B cell (primary cell): ENCODE data around the gene HOXC6. TPM values are rescaled to one million over a fixed set of nuclear protein-coding genes. Genes with fewer than 3 reads are reported as not detected.

Experiments
- ATAC-seq: fragments of 200-7000 bp; cut with Tn5 transposase; one replicate; pipeline ENCODE4 v1.10.0; 2021; ENCODE audit warnings: low read depth, mild to moderate bottlenecking, moderate number of reproducible peaks, moderate library complexity
- CTCF ChIA-PET: fragments of 350-600 bp; sonication (Branson Sonifier 250); formaldehyde crosslinking; loops from one replicate; lab custom pipeline; 2021; ENCODE audit warnings: antibody characterized with exemption, inconsistent platforms; lab: Charles Lee
- POLR2A ChIA-PET: fragments of 350-600 bp; sonication (Branson Sonifier 250); formaldehyde crosslinking; loops from one replicate; lab custom pipeline; 2021; ENCODE audit warnings: antibody characterized with exemption; lab: Charles Lee
- DNase-seq: peaks from one replicate; pipeline ENCODE4 v3.0.0; 2013
- H2AFZ ChIP-seq: 2 replicates; pipeline ENCODE4 v1.6.1; 2012; ENCODE audit warnings: mild to moderate bottlenecking, low read depth, low read length; ENCODE audit not compliant: insufficient read depth, poor library complexity, severe bottlenecking
- H3K27ac ChIP-seq, 2 donors: 1 replicate in 1 of 2; 2 replicates in 1 of 2; pipeline ENCODE4 v1.5.1; 2012 to 2013; ENCODE audit warnings: low read length in 2 of 2, mild to moderate bottlenecking in 2 of 2, moderate library complexity in 1 of 2
- H3K27me3 ChIP-seq, 4 experiments: fragments of 200-600 bp in 1 of 4; sonication (generic) in 1 of 4; replicated peaks in 1 of 4; 1 replicate in 2 of 4; 2 replicates in 2 of 4; pipeline versions ENCODE4 v1.6.1 to v1.7.0; 2013 to 2016; ENCODE audit warnings: low read length in 3 of 4, mild to moderate bottlenecking in 2 of 4, mixed read lengths in 1 of 4, moderate library complexity in 1 of 4; ENCODE audit not compliant: insufficient read depth in 4 of 4, control insufficient read depth in 3 of 4; ENCODE audit errors: control extremely low read depth in 1 of 4
- H3K36me3 ChIP-seq, 2 experiments: replicated peaks in 1 of 2; 1 replicate in 1 of 2; 2 replicates in 1 of 2; pipeline versions ENCODE4 v1.6.1 to v1.7.1; 2013; ENCODE audit warnings: low read length in 1 of 2; ENCODE audit not compliant: insufficient read depth in 2 of 2, control insufficient read depth in 1 of 2; ENCODE audit errors: control extremely low read depth in 1 of 2, extremely low read depth in 1 of 2
- H3K4me1 ChIP-seq, 2 donors: fragments of 200-600 bp in 1 of 2; sonication (generic) in 1 of 2; 1 replicate in 1 of 2; 2 replicates in 1 of 2; pipeline versions ENCODE4 v1.5.1 to v1.6.1; 2013 to 2017; ENCODE audit warnings: low read length in 2 of 2; ENCODE audit not compliant: control insufficient read depth in 2 of 2, insufficient read depth in 2 of 2
- H3K4me2 ChIP-seq: replicated peaks from 2 replicates; pipeline ENCODE3; 2012; ENCODE audit warnings: mild to moderate bottlenecking, low read depth, low read length; ENCODE audit not compliant: poor library complexity, severe bottlenecking
- H3K4me3 ChIP-seq, 5 experiments: fragments of 200-600 bp in 1 of 5; sonication (generic) in 1 of 5; 1 replicate in 3 of 5; 2 replicates in 2 of 5; pipeline versions ENCODE4 v1.5.1 to v1.7.0; 2011 to 2016; ENCODE audit warnings: low read length in 4 of 5, mild to moderate bottlenecking in 4 of 5, low read depth in 2 of 5, control low read depth in 1 of 5, moderate library complexity in 1 of 5; ENCODE audit not compliant: insufficient read depth in 1 of 5; ENCODE audit errors: control extremely low read depth in 1 of 5, extremely low read depth in 1 of 5
- H3K79me2 ChIP-seq: fragments of 200-600 bp; sonication (generic); one replicate; pipeline ENCODE4 v1.6.0; 2016; ENCODE audit warnings: low read length; ENCODE audit not compliant: control insufficient read depth, insufficient read depth
- H3K9ac ChIP-seq: fragments of 200-600 bp; sonication (generic); 2 replicates; pipeline ENCODE4 v1.6.1; 2017; ENCODE audit warnings: mild to moderate bottlenecking, low read length, moderate library complexity
- H3K9me3 ChIP-seq, 3 donors: one replicate each; pipeline versions ENCODE4 v1.6.1 to v1.7.1; 2013; ENCODE audit warnings: low read length in 2 of 3; ENCODE audit not compliant: control insufficient read depth in 2 of 3, insufficient read depth in 1 of 3; ENCODE audit errors: control extremely low read depth in 1 of 3
- H4K20me1 ChIP-seq: 2 replicates; pipeline ENCODE4 v1.6.0; 2012; ENCODE audit warnings: mild to moderate bottlenecking, low read length; ENCODE audit not compliant: insufficient read depth, control insufficient read depth, poor library complexity, severe bottlenecking
- H3K27ac Mint-ChIP-seq: one replicate; pipeline ENCODE4 v1.8.0; 2021; ENCODE audit warnings: mixed read lengths
- H3K27me3 Mint-ChIP-seq: one replicate; pipeline ENCODE4 v1.8.0; 2021; ENCODE audit warnings: mixed read lengths
- H3K4me1 Mint-ChIP-seq: one replicate; pipeline ENCODE4 v1.8.0; 2021; ENCODE audit warnings: mixed read lengths
- H3K4me3 Mint-ChIP-seq: one replicate; pipeline ENCODE4 v1.8.0; 2021; ENCODE audit warnings: mixed read lengths
- H3K9me3 Mint-ChIP-seq: one replicate; pipeline ENCODE4 v1.8.0; 2022; ENCODE audit warnings: mixed read lengths; ENCODE audit not compliant: insufficient read depth
- EZH2 ChIP-seq: IDR thresholded peaks from 2 replicates; pipeline ENCODE4 v1.6.1; 2012; ENCODE audit warnings: borderline replicate concordance, low read depth, mild to moderate bottlenecking, moderate library complexity, low read length; ENCODE audit not compliant: insufficient read depth, poor library complexity, severe bottlenecking
- WGBS: methylation state at CpG from one replicate; pipeline ENCODE4 v1.1.5; 2013; ENCODE audit warnings: missing lambda C conversion rate; ENCODE audit not compliant: insufficient coverage; 5-methylcytosine and 5-hydroxymethylcytosine counted together
- intact Hi-C: fragments of 100-400 bp; cut with micrococcal nuclease; formaldehyde crosslinking; loops from one replicate; pipeline ENCODE4 v1.10.0; 2022
- polyA plus RNA-seq: library from polyadenylated mRNA; depleted of rRNA; stranded (reverse); fragments of >200 nt; gene quantifications from 2 replicates; pipeline ENCODE4 v1.2.3, GENCODE V29; 2012
- total RNA-seq, 2 donors: library from RNA; stranded (reverse); fragments of 120-200 nt in 1 of 2; gene quantifications; 1 replicate in 1 of 2; 2 replicates in 1 of 2; pipeline versions ENCODE4 v1.2.3 to v1.2.4, GENCODE V29; 2013 to 2022
- TF ChIP-seq, protein P1 (sequence below): fragments of 200-600 bp; IDR thresholded peaks from one replicate; pipeline ENCODE4 v1.8.0; 2022; ENCODE audit warnings: antibody characterized with exemption, mild to moderate bottlenecking

HOXC6 gene
- total and polyA plus RNA-seq, 2 donors (not counting 1 experiment from before 2014, with no cell fraction given): not detected

DNA sequence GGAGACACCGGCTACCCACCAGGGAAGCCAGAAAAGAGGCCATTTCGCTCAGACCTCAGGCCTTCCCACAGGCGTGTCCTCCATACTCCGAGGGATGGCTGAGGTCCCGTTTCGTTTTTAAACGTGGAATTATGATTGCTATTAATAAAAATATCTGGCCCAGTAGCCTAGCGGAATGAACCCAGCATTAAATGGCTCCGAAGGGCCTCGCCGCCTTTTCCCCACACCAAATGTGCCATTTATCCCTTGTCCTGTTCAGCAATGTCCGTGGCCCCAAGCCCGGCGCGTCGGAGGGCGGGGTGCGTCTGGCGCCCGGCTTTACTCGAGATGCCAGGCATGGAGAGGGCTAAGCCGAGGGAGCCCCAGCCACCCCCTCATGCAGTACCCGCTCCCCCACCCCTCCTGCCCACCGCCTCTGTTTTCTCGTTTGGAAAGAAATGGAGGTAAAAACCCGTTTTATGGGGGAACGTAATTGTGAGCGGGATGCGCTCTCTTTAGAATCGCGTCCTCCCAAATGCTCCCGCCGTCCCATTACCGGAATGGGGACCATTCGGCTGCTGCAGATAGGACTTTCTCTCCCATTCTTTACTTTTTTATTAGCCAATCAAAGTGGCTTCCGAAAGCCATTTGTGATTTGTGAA lies 13.7 kb upstream of the HOXC6 start:
- H3K4me1 ChIP-seq: peaks cover 33 to 50% of the 10 kb centered on the region in 2 donors
- H3K4me3 Mint-ChIP-seq: no peak overlapping the region

More for the DNA sequence above, 13.7 kb upstream of the HOXC6 start:
- DNase-seq (peak; percentile 45), ATAC-seq (no peak)
- 15% methylated on average over 15 of the region's 36 CpGs for WGBS
- intact Hi-C loops: loop anchor here (5.0 kb wide), 2 partner anchors 37 to 62 kb away; partner anchors contain the start of gene HOXC12
- H3K27me3 Mint-ChIP-seq: peaks cover 70% of the 10 kb centered on the region
- H3K4me3 ChIP-seq: no peak overlapping the region
- ChIA-PET POLR2A (interaction anchor here (0.7 kb wide), 1 partner anchor 13 kb away, joined by 4 read pairs; no protein-coding TSS in a partner anchor), CTCF (interaction anchor here (0.7 to 3.9 kb wide), 8 partner anchors 8 to 193 kb away, joined by 3 to 31 read pairs (median 4); partner anchors contain the start of gene HOXC5)
- peaks cover 30% of the 10 kb centered on the region for H3K4me1 Mint-ChIP-seq
- H2AFZ ChIP-seq: no peak overlapping the region
- H3K9ac ChIP-seq: no peak overlapping the region
- H3K9me3 Mint-ChIP-seq: no peaks in the 10 kb centered on the region
- no peaks in the 10 kb centered on the region for H3K79me2 ChIP-seq
- no peak overlapping the region for H3K27ac Mint-ChIP-seq
- no peak overlapping the region for H3K27ac ChIP-seq
- H3K27me3 ChIP-seq: peaks cover 0 to 94% (median 77%) of the 10 kb centered on the region in 4 experiments
- peak; percentile 98 for TF ChIP-seq EZH2
- TF ChIP-seq, protein P1, sequence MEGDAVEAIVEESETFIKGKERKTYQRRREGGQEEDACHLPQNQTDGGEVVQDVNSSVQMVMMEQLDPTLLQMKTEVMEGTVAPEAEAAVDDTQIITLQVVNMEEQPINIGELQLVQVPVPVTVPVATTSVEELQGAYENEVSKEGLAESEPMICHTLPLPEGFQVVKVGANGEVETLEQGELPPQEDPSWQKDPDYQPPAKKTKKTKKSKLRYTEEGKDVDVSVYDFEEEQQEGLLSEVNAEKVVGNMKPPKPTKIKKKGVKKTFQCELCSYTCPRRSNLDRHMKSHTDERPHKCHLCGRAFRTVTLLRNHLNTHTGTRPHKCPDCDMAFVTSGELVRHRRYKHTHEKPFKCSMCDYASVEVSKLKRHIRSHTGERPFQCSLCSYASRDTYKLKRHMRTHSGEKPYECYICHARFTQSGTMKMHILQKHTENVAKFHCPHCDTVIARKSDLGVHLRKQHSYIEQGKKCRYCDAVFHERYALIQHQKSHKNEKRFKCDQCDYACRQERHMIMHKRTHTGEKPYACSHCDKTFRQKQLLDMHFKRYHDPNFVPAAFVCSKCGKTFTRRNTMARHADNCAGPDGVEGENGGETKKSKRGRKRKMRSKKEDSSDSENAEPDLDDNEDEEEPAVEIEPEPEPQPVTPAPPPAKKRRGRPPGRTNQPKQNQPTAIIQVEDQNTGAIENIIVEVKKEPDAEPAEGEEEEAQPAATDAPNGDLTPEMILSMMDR: no peak
- H3K36me3 ChIP-seq: no peaks in the 10 kb centered on the region
- H4K20me1 ChIP-seq: no peaks in the 10 kb centered on the region
- H3K4me2 ChIP-seq: peak overlapping the region; percentile 36
- H3K9me3 ChIP-seq: peaks cover 0 to 53% (median 6%) of the 10 kb centered on the region in 3 donors
